Measurements from ENCODE around the gene ACP1.

- TF ChIP-seq, protein P1, sequence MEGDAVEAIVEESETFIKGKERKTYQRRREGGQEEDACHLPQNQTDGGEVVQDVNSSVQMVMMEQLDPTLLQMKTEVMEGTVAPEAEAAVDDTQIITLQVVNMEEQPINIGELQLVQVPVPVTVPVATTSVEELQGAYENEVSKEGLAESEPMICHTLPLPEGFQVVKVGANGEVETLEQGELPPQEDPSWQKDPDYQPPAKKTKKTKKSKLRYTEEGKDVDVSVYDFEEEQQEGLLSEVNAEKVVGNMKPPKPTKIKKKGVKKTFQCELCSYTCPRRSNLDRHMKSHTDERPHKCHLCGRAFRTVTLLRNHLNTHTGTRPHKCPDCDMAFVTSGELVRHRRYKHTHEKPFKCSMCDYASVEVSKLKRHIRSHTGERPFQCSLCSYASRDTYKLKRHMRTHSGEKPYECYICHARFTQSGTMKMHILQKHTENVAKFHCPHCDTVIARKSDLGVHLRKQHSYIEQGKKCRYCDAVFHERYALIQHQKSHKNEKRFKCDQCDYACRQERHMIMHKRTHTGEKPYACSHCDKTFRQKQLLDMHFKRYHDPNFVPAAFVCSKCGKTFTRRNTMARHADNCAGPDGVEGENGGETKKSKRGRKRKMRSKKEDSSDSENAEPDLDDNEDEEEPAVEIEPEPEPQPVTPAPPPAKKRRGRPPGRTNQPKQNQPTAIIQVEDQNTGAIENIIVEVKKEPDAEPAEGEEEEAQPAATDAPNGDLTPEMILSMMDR (IDR thresholded peaks at IDR 0.05 in 8 of 11, conservative IDR thresholded peaks at IDR 0.05 in 3 of 11) = no peak
- TF ChIP-seq POLR2A (IDR thresholded peaks at IDR 0.05) = no peak
- TF ChIP-seq POLR2AphosphoS5 (IDR thresholded peaks at IDR 0.05) = no peak
Measured at GRCh38 chr2:216068-216467, 48.7 kb upstream of the ACP1 start.
